GM18858 (cell line): ENCODE data around the gene CELSR1.
"Not testable (repeated sequence)": the region's sequence is repeated elsewhere in the genome, so short reads cannot be mapped to it uniquely, and the experiment has no call there.

ENCODE experiments used
- ATAC-seq: cut with Tn5 transposase; IDR thresholded peaks from one replicate; pipeline ENCODE4 v1.9.1; 2021; ENCODE audit not compliant: unreplicated experiment

The CELSR1 gene

DNA sequence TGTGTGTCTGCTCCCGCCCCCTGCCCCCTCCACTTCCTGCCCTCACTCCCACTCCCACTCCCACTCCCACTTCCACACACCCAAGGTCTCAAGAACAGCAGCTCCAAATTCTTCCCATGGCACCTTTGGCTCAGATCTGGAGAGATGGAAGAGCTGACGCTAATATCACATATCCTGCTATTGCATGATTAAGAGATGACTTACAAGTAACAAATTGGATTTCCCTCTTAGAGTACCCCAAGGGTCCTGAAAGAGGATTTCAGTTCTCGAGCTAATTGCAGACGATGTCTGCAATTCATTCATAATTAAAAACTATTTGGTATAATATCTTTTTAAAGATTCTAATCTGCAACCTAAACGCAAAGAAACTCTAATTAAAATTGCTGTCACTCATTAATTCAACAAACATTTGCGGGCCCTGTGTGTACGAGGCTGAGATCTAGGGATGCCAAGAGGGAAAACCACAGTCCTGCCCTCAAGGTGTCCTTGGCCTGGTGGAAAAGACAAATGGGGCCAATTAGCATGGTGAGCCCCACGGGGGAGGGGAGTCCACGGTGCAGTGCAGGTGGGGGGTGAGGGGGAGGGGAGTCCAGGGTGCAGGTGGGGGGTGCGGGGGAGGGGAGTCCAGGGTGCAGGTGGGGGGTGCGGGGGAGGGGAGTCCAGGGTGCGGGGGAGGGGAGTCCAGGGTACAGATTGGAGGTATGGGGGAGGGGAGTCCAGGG lies 50.3 kb downstream of the CELSR1 start:
- ATAC-seq, result no peak

DNA sequence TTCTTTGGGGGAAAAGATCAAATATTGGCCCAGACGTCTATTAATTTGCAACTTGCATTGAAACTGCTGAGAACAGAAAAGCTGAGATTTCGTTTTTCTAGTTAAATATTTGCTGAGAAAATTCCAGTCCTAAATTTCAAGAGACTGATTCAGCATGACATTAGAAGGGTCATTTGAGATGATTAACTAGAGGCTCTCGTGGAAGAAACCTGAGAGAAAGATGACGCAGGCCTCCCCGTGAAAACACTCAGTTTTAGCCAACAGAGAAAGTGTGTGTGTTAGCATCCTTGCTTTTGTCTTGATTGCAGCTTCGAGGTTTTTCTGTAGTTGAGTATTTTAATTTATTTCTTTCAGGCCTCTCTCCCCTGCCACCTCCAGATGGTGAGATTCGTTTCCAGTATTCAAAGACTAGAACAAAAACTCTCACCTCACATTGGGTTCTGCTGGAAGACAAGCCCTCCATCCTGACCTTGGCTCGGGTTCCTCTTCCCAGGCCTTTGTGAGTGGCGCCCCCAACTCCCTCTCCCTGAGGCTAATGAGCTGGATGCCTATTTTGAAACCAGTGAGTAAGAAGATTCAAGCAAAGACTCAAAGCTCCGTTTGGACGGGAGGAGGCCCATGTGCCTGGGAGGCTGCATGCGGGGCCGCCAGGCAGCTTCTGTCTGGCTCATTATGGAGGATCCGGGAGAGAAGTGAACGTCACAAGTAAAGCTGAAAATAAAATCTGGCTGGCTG lies 52.4 kb downstream of the CELSR1 start:
- ATAC-seq, result no peak

DNA sequence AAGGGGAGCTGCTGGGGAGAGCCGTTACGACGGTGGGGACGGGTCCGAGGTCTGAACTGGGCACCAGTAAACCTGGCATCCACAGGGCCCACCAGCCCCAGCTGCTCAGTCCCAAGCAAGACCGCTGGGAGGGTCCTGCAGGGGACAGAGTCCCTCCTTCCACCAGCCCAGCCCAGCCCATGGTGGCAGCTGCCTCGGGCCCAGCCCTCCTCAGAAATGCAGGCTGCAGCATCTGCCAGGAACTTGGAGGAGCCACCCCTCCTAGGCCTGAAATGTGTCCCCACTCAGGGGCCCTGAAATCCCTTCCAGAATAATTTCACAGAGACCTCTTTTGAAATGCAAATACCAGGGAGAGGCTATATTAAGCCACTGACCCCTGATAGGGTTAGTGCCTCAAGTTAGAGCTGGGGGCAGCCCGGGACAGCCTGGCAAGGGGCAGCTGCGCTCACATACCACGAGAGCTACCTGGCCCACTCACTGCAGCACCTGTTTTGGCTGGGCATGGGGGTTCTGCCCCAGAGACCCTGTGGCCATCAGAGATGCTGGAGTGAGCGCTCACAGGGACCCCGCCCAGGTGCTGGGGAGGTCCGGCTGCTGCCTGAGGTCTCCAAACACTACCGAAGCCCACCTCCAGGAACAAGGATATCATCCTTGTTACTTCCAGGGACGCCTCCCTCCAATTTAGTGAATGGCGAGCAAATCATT lies 53.1 kb downstream of the CELSR1 start:
- no peak for ATAC-seq

GRCh38 chr22:46483353-46483752 lies 54.1 kb downstream of the CELSR1 start:
- no peak for ATAC-seq

- no peak for ATAC-seq
Measured at GRCh38 chr22:46482056-46482675, 55.3 kb downstream of the CELSR1 start.

DNA sequence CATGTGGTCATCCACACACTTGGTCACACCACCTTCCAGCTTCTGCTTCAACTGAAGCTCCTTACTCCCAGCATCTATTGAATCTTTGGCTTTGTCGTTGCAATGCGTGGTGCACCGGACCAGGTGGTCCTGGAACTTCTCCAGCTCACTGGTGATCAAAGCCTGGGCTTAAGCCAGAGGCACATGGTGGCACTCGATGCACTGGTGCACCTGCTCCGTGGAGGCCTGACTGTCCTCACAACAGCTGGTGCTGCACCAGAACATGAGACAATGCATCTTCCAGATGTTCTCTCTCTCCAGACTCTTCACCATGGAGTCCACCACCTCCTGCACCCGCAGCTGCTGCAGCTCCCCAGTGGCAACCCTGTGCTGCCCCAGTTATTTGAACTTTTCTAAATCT lies 56.0 kb downstream of the CELSR1 start:
- ATAC-seq, result no peak

- ATAC-seq, result no peak
Measured at GRCh38 chr22:46480396-46480795, 57.0 kb downstream of the CELSR1 start.

GRCh38 chr22:46479046-46479445 lies 58.4 kb downstream of the CELSR1 start:
- no peak for ATAC-seq

- ATAC-seq, result no peak
Measured at GRCh38 chr22:46478083-46478551, 59.3 kb downstream of the CELSR1 start.

DNA sequence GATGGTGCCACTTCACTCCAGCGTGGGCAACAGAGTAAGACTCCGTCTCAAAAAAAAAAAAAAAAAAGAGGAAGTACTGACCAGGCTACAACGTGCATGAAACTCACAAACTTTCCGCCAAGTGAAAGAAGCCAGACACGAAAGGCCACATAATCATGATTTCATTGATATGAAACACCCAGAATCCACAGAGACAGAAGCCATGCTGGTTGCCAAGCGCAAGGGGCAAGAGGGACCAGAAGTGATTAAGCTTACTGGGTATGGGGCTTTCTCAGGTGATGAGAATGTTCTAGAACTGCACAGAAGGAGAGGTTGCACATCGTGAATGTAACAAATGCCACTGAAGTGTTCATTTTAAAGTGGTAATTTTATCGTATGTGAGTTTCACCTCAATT lies 60.9 kb downstream of the CELSR1 start:
- ATAC-seq, result no peak

DNA sequence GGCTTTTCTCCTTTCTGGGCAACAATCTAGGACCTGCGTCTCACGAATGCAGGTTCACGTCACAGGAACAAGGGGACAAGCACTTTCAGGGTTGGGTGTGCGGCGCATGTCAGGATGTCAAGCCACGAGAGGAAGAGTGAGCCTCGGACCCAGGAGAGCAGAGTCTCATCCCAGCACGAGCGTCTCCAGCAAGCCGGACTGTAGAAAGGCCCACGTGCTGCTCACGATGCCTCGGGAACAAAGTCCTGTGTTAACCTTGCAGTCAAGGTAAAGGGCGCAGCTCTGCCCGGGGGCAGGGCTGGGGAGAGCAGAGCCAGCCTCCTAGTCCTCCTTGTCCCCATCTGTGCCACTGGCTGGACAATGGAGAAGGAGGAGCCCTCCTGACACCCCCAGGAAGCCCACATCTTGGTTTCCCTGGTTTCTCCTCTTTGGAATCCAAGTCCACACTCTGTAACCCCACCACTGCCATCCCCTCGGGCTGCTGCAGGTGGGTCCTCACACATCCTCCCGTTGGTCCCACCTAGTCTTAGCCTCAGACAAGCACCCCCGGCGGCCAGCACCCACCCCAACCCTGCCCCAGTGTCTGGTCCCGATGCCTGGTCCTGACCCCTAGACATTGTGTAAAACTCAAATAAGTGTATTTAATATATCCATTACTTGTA lies 63.4 kb downstream of the CELSR1 start:
- no peak for ATAC-seq

GRCh38 chr22:46473021-46473779 lies 64.2 kb downstream of the CELSR1 start:
- no peak for ATAC-seq

- ATAC-seq, result no peak
Measured at GRCh38 chr22:46472722-46473016, 64.8 kb downstream of the CELSR1 start.

DNA sequence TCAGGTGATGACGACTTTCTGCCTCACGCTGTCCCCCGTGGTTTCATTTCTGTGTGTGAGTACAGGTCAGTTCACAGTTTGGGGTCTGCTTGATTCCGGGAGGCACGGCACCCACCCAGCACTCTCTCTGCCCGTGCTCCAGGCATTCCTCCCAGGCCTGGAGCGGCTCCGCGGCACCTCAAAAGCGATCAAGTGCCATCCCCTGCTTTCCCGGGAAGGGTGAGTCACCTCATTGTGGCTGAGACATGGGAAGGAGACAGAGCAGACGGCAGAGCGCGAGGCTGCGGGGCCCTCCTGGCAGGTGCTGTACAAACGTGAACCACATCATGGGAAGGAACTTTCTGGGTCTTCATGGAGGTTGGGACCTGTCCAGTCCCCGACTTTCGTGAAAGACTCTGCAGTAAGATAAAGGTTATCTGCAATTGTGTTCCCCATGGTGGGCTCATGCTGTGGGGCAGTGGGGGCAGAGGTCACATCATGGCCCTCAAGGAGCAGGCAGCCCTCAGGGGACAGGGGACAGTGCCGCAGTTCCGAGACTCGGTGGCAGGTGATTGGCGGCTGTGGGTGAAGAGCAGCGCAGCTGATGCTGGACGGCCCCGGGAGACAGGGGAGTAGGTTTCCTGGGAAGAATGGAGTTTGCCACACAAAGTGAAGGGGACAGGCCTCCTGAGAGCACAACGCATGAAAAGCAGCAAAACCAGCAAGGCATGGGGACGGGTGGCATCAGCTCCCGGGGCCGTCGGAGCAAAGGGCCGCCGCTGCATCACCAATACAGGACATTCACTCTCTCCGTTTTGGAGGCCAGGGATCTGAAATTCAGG lies 65.3 kb downstream of the CELSR1 start:
- no peak for ATAC-seq

DNA sequence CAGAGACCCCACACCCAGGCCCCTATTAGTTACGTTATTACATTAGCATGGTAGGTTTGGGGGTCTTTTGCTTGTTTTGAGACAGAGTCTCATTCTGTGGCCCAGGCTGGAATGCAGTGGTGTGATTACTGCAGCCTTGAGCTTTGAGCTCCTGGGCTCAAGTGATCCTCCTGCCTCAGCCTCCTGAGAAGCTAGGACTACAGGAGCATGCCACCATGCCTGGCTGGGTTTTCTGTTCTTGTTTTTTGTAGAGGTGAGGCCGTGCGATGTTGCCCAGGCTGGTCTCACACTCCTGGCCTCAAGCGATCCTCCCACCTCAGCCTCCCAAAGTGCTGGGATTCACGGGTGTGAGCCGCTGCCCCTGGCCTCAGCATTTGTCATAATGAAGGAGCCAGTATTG lies 66.1 kb downstream of the CELSR1 start:
- ATAC-seq, result not testable (repeated sequence)

GRCh38 chr22:46469711-46470110 lies 67.7 kb downstream of the CELSR1 start:
- ATAC-seq, result no peak

DNA sequence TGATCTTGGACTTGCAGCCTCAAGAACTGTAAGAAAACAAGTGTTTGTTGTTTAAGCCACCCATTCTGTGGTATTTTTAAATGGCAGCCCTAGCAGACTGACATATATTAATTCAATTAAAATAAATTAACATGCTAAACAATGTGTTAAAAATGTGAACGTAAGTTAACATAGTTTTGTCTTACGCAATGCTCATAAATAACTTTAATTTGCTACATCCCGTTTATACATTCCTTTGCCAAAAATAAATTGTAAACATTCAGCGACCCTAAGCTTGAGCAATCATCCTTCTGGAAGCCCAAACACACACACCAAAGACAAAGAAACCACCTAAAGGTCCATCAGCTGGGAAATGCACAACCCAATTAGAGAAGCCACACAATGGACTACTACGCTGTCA lies 70.4 kb downstream of the CELSR1 start:
- no peak for ATAC-seq

DNA sequence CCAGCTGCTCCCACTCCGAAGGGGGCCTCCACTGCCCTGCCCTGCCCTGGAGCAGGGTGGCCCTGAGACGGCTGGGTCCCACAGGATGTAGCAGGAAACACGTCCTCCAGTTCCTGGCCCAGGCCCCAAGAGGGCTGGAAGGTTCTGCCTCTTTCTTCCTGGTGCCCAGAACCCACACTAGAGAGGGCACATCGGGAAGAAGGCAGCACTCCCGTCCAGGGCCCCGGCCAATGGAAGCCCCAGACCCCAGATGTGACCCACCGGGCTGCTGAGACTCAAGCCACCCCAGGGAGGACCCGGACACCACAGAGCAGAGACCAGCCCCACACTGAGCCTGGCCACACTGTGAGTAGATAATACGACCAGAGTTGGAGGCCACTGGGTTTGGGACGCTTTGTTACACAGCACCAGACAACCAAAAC lies 71.2 kb downstream of the CELSR1 start:
- no peak for ATAC-seq

- no peak for ATAC-seq
Measured at GRCh38 chr22:46465793-46466192, 71.6 kb downstream of the CELSR1 start.

DNA sequence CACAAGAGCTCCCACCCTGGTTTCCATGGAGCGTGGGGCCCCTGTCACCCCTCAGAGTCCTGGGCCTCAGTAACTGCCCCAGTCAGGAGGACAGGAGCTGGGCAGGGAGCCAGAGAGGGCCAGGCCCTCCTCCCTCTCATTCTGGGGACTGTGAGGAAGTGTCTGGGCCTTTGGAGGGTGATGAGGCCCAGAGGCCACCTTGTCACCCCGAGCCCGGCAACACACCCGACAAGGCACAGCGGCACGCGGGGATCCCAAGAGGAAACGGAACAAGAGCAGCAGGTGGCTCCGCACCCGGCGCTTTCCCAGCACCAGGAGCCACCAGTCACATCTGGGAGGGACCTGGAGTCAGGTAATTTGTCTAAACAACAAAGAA lies 72.1 kb downstream of the CELSR1 start:
- ATAC-seq, result no peak
